GM19193 (cell line): ENCODE data around the gene UNC13B.

Source experiments
- POLR2A ChIP-seq: IDR thresholded peaks from 4 replicates; pipeline ENCODE4 v1.6.1; 2011; ENCODE audit not compliant: insufficient read depth, insufficient read length; ENCODE audit errors: extremely low read depth

The UNC13B gene

DNA sequence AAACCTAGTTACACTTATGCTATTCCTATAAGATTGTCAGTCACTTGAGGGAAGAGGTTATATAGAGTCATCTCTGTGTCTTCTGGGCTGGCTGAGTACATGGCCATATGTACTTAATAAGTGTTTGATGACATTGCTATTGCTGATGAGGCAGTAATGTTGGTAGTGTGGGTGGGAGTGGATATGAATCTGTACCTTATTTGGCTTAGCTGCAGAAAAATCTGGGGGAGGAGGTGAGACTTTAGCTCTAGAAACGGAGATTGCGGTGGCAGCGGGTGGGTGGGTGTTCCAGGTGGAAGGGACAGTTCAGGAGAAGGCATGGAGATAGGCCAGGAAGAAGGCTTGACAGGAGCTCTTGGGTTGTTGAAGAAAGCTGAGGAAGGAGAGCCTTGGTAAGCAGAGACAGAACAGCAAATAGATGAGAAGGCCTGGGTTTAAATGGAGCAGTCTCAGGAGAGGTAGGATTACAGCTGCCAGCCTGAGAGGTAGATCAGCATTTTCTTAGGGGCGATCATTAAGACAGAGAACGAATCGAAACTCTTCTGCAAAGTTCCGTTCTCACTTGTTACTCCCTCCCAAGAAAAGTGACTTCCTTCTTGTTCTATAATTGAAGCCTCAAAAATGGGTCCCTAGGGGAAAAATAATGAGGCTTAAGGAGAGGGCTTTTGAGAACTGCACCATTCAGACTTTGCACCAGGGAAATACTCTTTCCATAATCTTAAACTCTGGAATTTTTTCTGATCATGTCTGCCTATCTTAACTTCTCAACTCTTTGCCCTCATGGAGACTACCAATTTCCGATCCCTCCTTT is 160.5 kb downstream of the UNC13B start:
- no peak for TF ChIP-seq POLR2A

DNA sequence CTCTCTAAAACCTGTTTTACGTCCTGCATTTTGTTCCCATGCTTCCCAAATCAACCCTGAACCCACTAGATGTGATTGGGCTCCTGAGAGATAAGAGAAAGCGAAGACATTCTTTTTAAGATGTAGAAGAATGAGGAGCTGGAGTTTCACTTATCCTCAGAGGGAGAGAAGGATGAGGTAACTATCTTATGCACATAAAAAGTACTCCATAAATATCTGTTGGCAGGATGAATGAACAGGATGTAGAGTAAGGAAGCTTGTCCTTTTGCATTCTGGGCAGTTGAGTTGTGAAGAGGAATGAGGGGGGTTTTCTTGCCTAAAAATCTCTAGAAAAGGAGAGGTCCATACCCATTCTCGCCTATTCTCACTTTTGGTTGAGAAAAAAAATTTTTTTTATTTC is 163.2 kb downstream of the UNC13B start:
- no peak for TF ChIP-seq POLR2A

DNA sequence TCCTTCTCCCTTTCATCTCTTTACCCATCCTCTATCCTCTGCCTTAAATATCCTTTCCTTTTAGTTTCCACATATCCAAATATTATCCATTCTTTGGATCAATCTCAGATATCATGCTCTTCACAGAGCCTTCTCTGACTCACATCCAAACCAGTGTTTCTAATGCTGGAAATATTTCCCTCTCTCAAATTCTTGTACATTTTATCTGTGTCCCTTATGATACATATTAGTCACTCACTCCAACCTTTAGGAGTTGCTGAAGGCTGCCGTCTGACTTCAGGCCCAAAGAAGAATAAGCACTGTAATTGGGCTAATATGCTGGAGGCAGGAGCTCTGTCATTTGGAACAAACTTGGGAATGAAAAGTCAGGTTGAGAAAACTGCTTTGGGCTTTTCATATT is 171.7 kb downstream of the UNC13B start:
- no peak for TF ChIP-seq POLR2A

DNA sequence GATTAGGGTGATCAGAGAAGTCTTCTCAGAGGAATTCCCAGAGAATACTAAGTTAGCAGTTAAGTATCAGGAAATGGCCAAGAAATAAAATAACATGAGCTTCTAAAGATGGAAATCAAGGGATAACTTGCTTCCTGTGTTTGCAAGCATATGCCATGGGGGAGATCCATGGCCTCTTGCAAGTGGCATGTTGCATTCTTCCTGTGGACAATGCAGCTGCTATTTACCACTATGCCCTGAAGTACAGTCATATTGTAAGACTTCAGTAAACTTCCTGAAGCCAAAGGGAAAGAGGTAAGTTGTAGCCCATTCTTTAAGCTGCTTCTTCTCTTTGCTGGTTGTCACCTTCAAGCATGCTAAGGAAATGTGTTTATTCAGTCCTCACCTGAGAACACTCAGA is 173.4 kb downstream of the UNC13B start:
- no peak for TF ChIP-seq POLR2A

DNA sequence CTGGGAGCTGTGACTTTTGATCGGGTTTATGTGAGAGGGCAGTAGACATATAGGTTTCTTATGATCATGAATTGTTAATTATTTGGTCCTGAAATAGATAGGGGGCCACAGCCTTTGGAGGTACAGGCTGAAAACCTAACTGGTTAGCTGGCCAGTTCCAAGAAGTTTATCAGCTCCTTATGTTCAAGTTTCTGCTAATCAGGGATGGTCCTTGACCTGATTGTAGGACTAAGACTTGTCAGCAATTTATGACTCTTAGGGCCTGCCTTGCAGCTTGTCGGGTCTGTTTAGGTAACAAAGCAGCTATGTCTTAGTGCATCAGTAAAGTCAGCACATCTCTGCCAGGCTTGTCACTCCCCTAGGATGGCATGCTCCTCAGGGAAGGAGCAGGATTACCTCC is 176.3 kb downstream of the UNC13B start:
- TF ChIP-seq POLR2A: no peak

DNA sequence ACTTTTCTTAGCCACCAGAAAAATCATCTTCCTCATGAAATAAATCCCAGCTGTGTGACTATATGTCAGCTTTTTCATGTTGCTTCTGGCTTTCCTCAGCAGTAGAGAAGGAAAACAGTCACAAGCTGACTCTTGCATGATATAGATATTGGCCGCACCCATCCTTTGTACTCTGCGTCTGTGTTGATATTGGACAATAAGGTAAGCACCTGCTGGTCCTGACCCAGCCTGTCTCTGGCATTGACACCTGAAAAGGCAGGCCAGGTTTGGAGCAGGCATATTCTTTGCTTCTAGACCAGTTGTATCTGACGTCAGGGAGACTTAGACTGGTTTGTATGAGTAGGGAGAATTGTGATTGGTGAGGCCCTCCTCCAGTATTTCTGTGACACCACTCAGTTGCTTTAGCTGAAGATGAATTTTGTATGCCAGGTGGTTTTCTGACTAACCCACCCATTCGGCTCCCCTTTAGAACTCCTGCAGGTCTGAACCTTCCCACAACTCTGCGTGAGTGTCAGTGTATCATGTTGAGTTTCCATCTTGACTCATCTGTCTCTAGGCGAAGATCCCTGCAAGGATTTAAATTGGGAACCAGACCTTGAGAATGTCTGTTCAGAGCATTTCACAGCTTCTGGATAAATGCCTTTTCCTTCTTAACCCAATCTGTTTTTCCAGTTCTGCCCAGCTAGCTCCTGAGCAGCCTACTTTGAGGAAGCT is 176.9 kb downstream of the UNC13B start:
- TF ChIP-seq POLR2A: no peak

DNA sequence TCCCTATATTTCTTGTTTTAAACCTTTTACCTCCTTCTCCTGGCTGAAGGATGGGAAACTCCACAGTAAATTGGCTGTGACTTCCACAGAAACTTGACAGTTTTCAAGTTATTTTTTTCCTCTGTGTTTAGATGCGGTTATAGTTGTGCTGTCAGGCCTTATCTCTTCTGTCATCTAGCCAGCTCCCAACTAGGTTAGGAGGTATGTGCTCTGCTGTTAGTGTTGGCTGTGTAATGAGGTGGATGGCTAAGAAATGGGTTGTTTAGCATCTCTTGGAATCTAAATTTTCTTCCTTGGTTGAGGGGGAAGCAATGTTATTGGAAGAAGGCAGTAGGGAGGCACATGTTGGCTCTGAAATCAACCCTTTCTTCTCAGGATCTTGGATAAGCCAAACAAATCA is 178.2 kb downstream of the UNC13B start:
- TF ChIP-seq POLR2A: no peak

DNA sequence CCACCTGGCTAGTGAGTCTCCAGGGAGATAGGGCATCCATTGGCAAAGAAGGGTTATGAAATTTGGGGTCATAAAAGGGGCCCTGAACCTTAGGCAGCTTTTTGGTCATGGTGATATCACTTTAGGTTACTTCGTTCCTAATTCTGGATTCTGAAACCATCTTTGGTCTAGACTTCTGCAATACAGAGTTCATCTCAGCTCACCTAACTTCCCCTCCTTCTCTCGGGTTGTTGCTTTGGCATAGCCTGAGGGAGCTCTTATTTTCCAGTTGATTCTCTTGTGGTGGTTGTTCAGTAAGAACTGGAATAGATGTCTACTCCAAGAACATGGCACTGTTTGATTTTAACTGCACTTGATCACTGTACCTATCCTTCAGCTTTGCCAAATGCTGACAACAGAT is 179.2 kb downstream of the UNC13B start:
- TF ChIP-seq POLR2A: no peak

DNA sequence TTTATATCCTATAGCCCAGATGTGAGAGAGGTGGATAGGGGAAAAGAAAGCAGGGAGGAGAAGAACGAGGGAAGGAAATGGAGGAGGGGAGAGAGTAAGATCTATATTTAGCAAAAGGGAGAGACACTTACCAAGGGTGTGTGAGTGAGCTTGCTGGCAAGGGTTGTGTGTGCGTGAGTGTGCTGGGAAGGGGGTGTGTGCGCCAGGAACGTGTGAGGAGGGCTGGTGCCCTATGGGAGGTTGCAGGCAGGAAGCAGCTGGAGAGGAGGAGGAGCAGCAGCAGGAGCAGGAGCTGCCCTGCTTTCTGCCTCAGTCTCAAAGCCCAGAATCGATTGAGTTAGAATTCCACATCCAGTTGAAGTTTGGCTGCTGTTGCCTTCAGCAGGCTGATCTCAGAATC is 179.8 kb downstream of the UNC13B start:
- no peak for TF ChIP-seq POLR2A

DNA sequence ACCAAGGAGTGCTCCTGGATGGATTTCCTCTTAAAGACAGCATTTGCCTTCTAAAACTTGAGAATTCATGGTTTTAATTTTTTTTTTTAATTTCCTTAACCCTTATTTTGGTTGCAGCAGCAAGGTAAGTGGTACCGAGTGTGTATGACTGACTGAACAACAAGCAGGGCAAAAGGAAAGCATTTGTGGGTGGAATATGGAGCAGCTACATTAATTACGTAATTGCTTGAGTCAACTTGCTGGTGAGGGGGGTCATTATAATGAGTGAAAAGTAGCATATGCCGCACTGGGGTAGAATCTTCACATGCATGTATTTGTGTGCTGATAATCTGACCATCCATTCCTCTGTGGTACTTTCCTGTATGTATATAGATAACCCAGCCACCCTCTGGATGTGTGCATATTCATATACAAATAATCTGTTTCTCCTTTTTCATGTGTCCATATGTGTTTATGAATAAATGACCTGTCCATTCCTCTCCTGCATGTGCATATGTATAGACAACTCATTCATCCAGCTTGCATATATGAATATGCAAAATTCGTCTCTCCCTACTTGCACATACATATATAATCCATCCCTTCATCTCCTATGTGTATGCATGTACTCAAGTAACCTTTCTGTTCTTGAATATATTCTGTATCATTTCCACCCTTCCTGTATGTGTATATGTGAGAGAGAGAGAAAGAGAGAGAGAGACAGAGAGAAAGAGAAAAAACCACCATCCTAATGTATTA is 180.6 kb downstream of the UNC13B start:
- no peak for TF ChIP-seq POLR2A

DNA sequence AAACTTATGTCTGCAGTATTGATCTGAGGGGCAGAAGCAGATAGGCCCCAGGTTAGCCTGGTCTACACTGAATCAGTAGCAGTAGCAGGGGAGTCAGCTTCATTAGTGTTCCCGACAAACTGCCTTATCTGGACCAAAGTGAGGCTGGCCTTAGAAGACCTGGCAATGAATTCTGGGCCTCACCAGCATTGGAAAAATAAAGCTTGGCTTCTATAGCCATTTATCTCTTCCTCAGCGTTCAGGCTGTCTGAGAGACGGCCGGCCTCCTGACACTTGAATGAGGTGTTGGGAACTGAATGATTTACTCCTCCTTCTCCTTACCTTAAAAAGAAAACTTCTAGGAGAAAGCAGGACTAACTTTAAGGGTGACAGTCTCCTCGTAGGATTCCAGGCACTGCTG is 186.3 kb downstream of the UNC13B start:
- no peak for TF ChIP-seq POLR2A

DNA sequence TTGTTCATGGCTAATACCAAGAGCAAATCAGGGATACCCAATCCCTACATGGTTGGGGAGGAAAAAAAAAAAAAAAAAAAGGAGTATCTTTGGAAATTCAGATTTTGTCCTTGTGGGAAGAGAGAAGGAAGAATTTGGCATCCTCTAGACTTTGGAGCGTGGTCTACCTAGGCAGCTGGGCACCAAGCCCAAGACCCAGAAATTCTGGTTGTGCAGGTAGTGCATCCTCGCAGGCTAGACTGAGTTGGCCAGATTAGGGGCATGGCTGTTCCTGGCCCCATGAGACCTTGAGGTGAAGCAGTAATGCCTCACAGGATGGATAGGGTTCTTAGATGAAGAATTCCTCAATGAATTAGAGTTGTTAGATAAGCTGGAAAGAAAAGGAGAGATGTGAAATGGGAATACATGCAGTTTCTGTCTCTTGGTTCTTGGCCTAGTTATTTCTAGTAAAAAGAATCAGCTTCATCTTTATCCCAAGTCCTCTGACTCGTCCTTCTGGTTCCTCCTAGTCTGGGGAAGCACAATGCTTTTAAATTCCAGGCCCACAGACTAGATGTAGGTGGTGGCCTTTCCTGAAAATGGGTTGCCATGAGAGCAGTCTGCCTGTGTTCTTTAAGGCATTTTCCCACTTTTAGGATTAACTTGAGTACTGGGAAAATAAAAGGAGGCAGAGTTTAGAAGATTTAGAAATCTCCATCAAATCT is 187.6 kb downstream of the UNC13B start:
- no peak for TF ChIP-seq POLR2A

DNA sequence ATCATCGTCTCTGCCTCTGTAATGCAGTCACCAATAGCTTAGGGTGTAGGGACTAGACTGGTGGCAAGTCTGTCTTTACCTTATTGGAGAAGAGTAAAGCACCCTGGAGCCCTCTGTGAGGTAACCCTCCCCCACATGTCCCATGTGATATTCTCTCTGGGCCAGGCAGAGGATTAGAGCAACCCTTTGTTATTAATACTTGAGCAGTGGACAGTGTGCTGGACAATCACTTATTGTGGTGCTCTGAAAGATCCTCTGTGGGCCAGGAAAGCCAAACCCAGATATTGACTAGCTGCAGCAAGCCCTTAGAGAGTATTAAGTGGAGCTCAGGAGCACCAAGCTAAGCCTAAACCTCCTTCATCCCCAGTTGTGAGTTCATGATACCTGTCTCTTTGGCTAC is 188.4 kb downstream of the UNC13B start:
- no peak for TF ChIP-seq POLR2A

DNA sequence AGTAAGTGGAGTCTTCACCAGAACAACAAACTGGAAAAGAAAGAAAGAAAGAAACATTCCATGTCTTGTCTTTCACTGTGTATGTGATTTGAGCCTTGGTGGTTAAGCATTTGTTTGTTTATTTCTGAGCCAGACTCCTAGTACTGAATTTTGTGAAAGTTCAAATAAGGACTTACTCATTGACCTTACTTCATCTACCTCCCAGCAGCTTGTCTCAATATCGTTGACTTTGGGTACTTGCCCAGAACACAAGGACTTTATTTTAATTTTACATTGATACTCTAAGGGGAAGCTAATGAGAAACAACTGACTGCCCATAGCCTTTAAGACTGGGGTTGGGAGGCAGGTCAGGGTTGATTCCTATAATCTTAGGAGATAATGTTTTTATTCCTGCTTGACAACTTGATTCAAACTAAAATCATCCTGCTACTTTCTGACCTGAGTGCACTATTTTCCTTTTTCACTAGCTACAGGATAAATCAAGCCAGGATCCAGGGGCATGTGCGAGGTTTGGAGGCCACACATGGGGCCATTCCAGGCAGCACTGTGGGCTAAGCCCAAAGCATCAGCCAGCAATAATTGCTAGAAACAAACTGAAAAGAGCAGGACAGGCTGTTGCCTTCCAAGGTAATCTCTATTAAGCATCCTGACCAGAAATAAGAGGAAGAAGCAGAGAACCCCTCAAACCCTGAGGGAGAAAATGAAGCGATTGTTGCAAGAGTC is 189.2 kb downstream of the UNC13B start:
- no peak for TF ChIP-seq POLR2A

DNA sequence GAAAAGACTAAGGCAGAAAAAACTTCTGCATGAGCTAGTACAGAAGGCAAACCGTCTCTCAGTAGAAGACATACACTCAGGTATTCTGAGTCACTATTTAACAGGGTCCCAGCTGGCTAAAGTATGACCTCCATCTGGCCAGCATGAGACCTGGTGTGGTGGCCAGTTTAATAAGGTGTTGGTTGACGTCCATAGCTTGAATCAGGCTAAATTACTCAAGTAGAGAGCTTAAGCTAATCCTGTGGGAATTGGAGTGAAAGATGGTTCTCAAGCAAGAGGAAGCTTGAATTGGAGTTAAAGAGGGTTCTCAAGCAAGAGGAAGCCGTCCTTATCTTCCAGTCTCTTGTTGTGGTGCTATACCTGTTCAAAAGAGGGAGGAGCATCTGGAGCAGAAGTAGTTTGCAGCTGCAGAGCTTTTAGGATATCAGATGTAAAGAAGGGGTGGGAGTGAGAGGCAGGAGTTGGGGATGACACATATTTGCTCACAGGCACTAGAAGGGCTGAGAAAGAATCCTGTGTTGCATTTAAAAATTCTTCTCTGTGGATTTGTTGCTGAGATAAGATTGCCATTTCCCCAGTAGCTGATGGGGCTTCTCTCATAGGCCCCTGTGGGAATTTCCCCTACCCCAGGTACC is 192.0 kb downstream of the UNC13B start:
- TF ChIP-seq POLR2A: no peak

DNA sequence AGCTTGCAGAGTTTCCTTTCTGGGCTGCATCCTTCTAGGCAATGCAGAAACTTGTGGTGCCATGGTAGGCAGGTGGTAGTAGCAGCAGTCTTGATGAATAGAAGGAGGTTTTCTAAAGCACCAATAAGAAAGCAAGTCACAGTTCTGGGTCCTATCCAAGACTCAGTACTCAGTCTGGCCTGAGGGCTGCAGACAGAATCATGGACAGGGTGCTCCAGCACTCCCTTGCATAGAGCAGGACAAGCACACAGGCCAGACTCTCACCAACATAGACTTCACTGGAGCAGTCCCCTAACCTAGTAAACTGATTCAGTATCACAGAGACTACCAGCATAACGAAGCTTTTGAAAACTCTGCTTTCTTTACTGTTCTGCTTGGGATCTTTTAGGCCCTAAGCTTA is 194.1 kb downstream of the UNC13B start:
- no peak for TF ChIP-seq POLR2A
